Kidney epithelial cell (primary cell): ENCODE data around the gene SPEF1. TPM values are rescaled to one million over a fixed set of nuclear protein-coding genes. Genes with fewer than 3 reads are reported as not detected.

Experiments
- DNase-seq: peaks from one replicate; pipeline ENCODE4 v3.0.0-alpha.2; 2010; ENCODE audit warnings: low read depth
- H3K27me3 ChIP-seq: 2 replicates; pipeline ENCODE4 v1.6.0; 2011; ENCODE audit warnings: low read length; ENCODE audit not compliant: control insufficient read depth, insufficient read depth
- H3K36me3 ChIP-seq: 2 replicates; pipeline ENCODE4 v1.5.1; 2011; ENCODE audit warnings: low read length; ENCODE audit not compliant: control insufficient read depth, insufficient read depth
- H3K4me3 ChIP-seq: 2 replicates; pipeline ENCODE4 v1.5.1; 2011; ENCODE audit warnings: low read depth, mild to moderate bottlenecking, control low read depth, low read length
- CTCF ChIP-seq: IDR thresholded peaks from 2 replicates; pipeline ENCODE4 v1.5.1; 2011; ENCODE audit warnings: mild to moderate bottlenecking, moderate library complexity, low read length, control low read depth, inconsistent platforms; ENCODE audit not compliant: insufficient read depth, poor library complexity, severe bottlenecking
- total RNA-seq: library from RNA; depleted of rRNA; stranded (reverse); fragments of >200 nt; gene quantifications from 2 replicates; pipeline ENCODE4 v1.2.3, GENCODE V29; 2015

Gene SPEF1
- total RNA-seq, 1 donor from 2014 or later = not detected

- no peak for DNase-seq
- TF ChIP-seq CTCF = no peak
- Histone ChIP-seq H3K27me3 (no peaks in the 10 kb centered on the region), H3K36me3 (peaks cover 1% of the 10 kb centered on the region), H3K4me3 (no peak overlapping the region)
These were observed 40.7 kb upstream of the SPEF1 start for GRCh38 chr20:3821996-3822395.

GRCh38 chr20:3820901-3821727 lies 39.9 kb upstream of the SPEF1 start:
- no peak for DNase-seq
- no peak for TF ChIP-seq CTCF
- Histone ChIP-seq H3K27me3 (no peaks in the 10 kb centered on the region), H3K36me3 (no peaks in the 10 kb centered on the region), H3K4me3 (peak overlapping the region; percentile 68)

- DNase-seq = no peak
- Histone ChIP-seq H3K36me3 (no peaks in the 10 kb centered on the region), H3K27me3 (no peaks in the 10 kb centered on the region), H3K4me3 (peak within 1 kb of the TSS; percentile 68)
- peak; percentile 59 for TF ChIP-seq CTCF
These were observed 39.0 kb upstream of the SPEF1 start, which contains the start of gene AP5S1 for GRCh38 chr20:3820048-3820900. Gene AP5S1, plus strand, starts transcription at chr20:3820547. Its CDS starts 1,571 bp downstream, at chr20:3822118.

GRCh38 chr20:3819411-3820047 lies 38.3 kb upstream of the SPEF1 start:
- H3K27me3 ChIP-seq = no peaks in the 10 kb centered on the region
- H3K4me3 ChIP-seq = peak overlapping the region; percentile 68
- no peaks in the 10 kb centered on the region for H3K36me3 ChIP-seq
- TF ChIP-seq CTCF = no peak
- DNase-seq = no peak

GRCh38 chr20:3818155-3819151 lies 37.2 kb upstream of the SPEF1 start:
- H3K4me3 ChIP-seq = no peak overlapping the region
- no peak for DNase-seq
- peak; percentile 78 for TF ChIP-seq CTCF
- H3K27me3 ChIP-seq = no peaks in the 10 kb centered on the region
- H3K36me3 ChIP-seq = no peaks in the 10 kb centered on the region
